ENCODE data around the gene GULP1.

GRCh38 chr2:188466761-188467160, 175.1 kb downstream of the GULP1 start:
- TF ChIP-seq ZNF8 (CRISPR knock-in tag; IDR thresholded peaks at IDR 0.05) (no peak), ZFP30 (CRISPR knock-in tag; IDR thresholded peaks at IDR 0.05) (no peak), ZNF70 (CRISPR knock-in tag; IDR thresholded peaks at IDR 0.05) (no peak), ISL1 (CRISPR knock-in tag; IDR thresholded peaks at IDR 0.05) (no peak)
